Prostate gland (tissue), 2 donors: Measurements from ENCODE around the gene PCA3.

Experiments
- POLR2A ChIP-seq: fragments of 450-650 bp; IDR thresholded peaks from one replicate; pipeline ENCODE4 v1.6.1; 2016; ENCODE audit warnings: antibody characterized with exemption, mild to moderate bottlenecking
- POLR2AphosphoS5 ChIP-seq: sonication (generic); formaldehyde crosslinking; IDR thresholded peaks from one replicate; pipeline ENCODE4 v1.6.1; 2017; ENCODE audit warnings: antibody characterized with exemption
- TF ChIP-seq, protein P1 (sequence below), 4 experiments: fragments of 200-600 bp in 2 of 4; fragments of 450-650 bp in 2 of 4; sonication (generic) in 2 of 4; IDR thresholded peaks; 1 replicate in 3 of 4; 2 replicates in 1 of 4; pipeline ENCODE4 v1.5.1; 2016 to 2019; ENCODE audit warnings: antibody characterized with exemption in 4 of 4, mild to moderate bottlenecking in 2 of 4, moderate library complexity in 2 of 4

DNA sequence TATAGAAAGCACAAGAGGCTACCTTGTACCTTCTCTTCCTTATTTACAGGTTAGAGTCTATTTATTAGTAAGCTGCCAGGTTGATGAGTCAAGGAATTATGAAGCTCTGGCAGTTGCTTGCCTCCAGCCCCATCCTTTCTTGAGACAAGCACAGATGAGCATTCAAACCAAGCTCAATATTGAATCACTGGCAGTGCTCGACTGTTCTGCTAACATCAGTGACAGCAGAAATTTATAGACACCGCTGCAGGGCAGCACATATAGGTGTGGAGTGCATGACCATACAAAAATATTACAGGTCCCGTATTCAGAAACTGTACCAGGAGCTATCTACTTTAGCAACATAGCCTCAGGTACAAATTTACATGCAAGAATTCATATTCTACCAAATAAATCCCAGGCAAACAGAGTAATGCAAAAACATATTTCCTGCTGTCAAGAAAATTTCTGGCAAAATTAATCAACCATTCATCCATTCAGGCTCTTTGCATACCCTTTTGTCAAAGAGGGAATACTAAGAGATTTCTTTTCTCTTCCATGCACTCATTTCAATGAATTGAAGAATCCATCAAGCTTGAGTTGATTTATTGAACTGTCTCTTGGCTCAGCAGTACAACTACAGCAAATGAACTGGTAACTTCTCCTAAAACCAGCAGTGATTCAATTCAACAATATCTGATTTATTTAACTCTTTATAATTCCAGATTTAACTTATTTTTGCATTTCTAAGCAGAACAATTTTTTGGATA, 26.9 kb upstream of the PCA3 start:
- no peak for TF ChIP-seq POLR2A
- TF ChIP-seq, protein P1, sequence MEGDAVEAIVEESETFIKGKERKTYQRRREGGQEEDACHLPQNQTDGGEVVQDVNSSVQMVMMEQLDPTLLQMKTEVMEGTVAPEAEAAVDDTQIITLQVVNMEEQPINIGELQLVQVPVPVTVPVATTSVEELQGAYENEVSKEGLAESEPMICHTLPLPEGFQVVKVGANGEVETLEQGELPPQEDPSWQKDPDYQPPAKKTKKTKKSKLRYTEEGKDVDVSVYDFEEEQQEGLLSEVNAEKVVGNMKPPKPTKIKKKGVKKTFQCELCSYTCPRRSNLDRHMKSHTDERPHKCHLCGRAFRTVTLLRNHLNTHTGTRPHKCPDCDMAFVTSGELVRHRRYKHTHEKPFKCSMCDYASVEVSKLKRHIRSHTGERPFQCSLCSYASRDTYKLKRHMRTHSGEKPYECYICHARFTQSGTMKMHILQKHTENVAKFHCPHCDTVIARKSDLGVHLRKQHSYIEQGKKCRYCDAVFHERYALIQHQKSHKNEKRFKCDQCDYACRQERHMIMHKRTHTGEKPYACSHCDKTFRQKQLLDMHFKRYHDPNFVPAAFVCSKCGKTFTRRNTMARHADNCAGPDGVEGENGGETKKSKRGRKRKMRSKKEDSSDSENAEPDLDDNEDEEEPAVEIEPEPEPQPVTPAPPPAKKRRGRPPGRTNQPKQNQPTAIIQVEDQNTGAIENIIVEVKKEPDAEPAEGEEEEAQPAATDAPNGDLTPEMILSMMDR (IDR thresholded peaks at IDR 0.05), result no peak
- TF ChIP-seq POLR2AphosphoS5, result no peak
